Measurements from ENCODE around the gene CNN3. TPM values are rescaled to one million over a fixed set of nuclear protein-coding genes. Genes with fewer than 3 reads are reported as not detected.
"Not testable (repeated sequence)": the region's sequence is repeated elsewhere in the genome, so short reads cannot be mapped to it uniquely, and the experiment has no call there.

The CNN3 gene
- total RNA-seq, 8 experiments from 2014 or later = 48.0 to 479 (median 171) TPM

DNA sequence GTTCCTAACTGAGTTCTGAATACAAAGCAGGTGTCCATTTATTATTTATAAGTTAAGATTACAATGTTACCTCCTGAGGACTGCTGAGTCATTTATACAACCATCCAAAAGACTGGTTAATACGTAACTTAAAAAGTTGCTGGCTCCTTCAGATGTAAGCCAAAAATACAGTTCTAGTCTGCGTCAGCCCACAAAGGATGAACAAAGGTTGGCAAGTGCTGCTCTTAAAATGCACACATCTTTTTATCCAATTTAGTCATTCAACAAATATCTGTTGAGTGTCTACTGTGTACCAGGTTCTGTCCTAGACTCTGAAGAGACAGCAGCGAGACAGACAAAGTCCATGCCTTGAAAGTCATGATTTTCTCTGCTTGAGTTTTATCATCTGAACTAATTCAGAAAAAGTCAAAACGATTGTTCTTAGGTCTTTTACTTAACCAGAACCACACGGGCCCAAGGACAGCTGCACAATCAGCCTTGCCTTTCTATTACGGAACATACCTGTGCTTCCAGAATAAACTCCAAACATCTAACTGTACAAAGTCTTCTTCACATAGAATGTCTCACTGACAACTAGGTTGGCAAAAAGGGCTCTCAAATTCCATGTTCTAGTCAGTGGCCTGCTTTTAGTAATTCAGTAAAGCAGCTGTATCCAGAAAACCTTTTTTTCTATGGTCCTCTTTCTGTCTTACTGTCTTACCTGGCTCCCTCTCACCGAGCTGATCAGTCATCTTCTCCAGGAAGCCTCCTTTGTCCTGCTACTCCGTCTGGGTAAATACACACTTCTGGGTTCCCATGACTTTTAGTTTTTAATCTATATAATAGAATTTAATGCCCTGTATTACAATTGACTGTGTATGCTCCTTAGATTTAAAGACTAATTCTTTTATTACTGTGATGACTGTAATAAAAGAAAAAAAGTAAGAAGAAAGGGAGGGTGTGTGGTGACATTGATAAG lies 15.5 kb upstream of the CNN3 start:
- Histone ChIP-seq H3K27ac (no peak overlapping the region), H3K4me1 (replicated peaks in 1 of 2) (peaks cover 5 to 9% of the 10 kb centered on the region in 2 donors), H3K4me3 (no peak overlapping the region)
- no peak for ATAC-seq (replicated peaks in 6 of 8)
- WGBS, 10 experiments = 67 to 88% (median 71%) methylated on average over 6 to 8 of the region's 8 CpGs; no CpG with 5 or more reads in 1 of the 10 experiments
- in situ Hi-C loops (cut with MboI; ENCODE audit: low pct_unique_long_range_greater_than_20kb in 2 of 9, low sequenced_read_pairs in 9 of 9, unreplicated experiment in 9 of 9) = loop anchor here in 1 of 9 experiments (25.0 kb wide), 1 partner anchor 95 kb away; no protein-coding TSS in a partner anchor

DNA sequence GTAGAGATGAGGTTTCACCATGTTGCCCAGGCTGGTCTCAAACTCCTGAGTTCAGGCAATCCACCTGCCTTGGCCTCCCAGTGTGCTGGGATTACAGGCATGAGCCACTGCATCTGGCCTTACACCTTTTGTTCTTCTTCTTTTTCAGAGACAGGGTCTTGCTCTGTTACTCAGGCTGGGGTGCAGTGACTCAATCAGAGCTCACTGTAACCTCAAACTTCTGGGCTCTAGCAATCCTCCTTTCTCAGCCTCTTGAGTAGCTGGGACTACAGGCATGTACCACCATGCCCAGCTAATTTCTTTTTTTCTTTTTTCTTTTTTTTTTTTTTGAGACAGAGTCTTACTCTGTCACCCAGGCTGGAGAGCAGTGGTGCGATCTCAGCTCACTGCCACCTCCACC lies 14.6 kb upstream of the CNN3 start:
- H3K27ac ChIP-seq; ATAC-seq (replicated peaks in 6 of 8); H3K4me1 ChIP-seq (replicated peaks in 1 of 2); H3K4me3 ChIP-seq: not testable (repeated sequence)
- in situ Hi-C loops (cut with MboI; ENCODE audit: low pct_unique_long_range_greater_than_20kb in 2 of 9, low sequenced_read_pairs in 9 of 9, unreplicated experiment in 9 of 9) = loop anchor here in 1 of 9 experiments (25.0 kb wide), 1 partner anchor 96 kb away; no protein-coding TSS in a partner anchor
- 88 to 100% (median 95%) methylated on average over 1 of the region's 1 CpG; no CpG with 5 or more reads in 4 of the 10 experiments for WGBS, 10 experiments

DNA sequence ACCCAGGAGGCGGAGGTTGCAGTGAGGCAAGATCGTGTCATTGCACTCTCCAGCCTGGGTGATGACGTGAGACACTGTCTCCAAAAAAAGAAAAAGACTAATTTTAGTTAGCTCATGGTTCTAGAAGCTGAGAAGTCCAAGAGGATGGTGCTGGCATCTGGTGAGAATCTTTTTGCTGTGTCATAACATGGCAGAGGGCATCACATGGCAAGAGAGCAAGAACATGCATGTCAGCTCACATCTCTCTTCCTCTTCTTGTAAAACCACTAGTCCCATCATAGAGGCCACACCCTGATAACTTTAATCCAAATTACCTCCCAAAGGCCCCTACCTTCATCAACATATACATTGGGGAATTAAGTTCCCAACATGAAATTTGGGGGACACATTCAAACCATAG lies 13.8 kb upstream of the CNN3 start:
- Histone ChIP-seq H3K27ac (no peak overlapping the region), H3K4me1 (replicated peaks in 1 of 2) (peaks cover 4% of the 10 kb centered on the region in 2 donors), H3K4me3 (no peak overlapping the region)
- WGBS, 10 experiments = 72 to 100% (median 89%) methylated on average over 1 to 3 of the region's 3 CpGs; no CpG with 5 or more reads in 3 of the 10 experiments
- in situ Hi-C loops (cut with MboI; ENCODE audit: low pct_unique_long_range_greater_than_20kb in 2 of 9, low sequenced_read_pairs in 9 of 9, unreplicated experiment in 9 of 9) = loop anchor here in 1 of 9 experiments (25.0 kb wide), 1 partner anchor 97 kb away; no protein-coding TSS in a partner anchor
- ATAC-seq (replicated peaks in 6 of 8) = no peak

DNA sequence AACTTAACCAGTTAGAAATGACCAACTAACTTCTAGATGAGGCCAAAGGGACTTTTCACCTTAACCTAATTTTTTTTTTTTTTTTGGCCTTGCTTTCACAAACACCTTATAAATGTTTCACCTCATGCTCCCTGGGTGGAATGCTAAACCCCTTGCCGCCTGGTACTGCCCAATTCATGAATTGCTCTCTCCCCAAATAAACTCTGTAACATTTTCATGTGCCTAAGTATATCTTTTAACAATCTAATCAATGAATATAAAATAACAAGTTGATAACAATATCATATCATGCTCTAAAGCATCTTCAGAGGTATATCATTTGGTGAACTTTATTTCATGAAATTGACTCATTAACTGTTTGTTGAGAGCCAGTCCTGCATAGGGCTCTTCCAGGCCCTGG lies 10.9 kb upstream of the CNN3 start:
- ATAC-seq (replicated peaks in 6 of 8) = no peak
- in situ Hi-C loops (cut with MboI; ENCODE audit: low pct_unique_long_range_greater_than_20kb in 2 of 9, low sequenced_read_pairs in 9 of 9, unreplicated experiment in 9 of 9) = loop anchor here in 1 of 9 experiments (25.0 kb wide), 1 partner anchor 99 kb away; no protein-coding TSS in a partner anchor
- H3K4me3 ChIP-seq = no peak overlapping the region
- H3K27ac ChIP-seq = no peak overlapping the region
- WGBS, 10 experiments = 80 to 100% (median 100%) methylated on average over 1 of the region's 1 CpG; no CpG with 5 or more reads in 3 of the 10 experiments
- H3K4me1 ChIP-seq (replicated peaks in 1 of 2) = peaks cover 10 to 13% of the 10 kb centered on the region in 2 donors

DNA sequence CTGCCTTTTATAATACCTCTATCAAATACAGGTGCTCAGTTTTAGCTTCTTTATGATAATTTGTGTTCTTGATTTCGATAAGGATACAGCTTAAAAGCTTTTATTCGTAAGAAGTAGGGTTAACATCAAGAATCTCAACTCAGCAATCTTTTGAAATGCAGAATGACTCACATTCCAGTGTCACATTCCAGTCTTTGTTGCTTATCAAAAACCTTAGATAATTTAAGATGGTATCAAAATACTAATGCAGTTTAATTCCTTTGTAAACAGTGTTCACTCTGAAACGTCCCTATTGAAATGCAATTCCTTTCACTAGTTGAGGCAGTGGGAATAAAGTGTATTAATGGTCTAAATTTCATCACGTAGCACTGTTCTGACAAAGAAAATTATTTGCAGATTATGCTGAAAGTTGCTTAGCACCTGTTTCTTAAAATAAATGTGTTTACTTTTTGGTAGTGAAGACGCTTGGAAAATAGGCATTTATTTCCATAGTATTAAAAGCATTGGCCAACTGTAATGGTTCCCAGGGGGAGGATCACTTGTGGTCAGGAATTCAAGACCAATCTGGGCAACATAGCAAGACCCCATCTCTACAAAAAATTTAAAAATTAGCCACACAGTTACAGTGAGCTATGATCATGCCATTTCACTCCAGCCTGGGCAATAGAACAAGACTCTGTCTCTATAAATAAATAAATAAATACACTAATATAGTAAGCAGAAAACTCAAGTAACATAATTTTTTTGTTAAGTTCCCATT lies 10.1 kb upstream of the CNN3 start:
- ATAC-seq (replicated peaks in 6 of 8) = peak in 2 of 8 experiments; percentile 21 to 31
- Histone ChIP-seq H3K4me1 (replicated peaks in 1 of 2) (peaks cover 10 to 13% of the 10 kb centered on the region in 2 donors), H3K27ac (no peak overlapping the region), H3K4me3 (no peak overlapping the region)
- 30 to 100% (median 46%) methylated on average over 1 to 5 of the region's 5 CpGs for WGBS, 10 experiments
- in situ Hi-C loops (cut with MboI; ENCODE audit: low pct_unique_long_range_greater_than_20kb in 2 of 9, low sequenced_read_pairs in 9 of 9, unreplicated experiment in 9 of 9) = loop anchor here in 1 of 9 experiments (25.0 kb wide), 1 partner anchor 100 kb away; no protein-coding TSS in a partner anchor

DNA sequence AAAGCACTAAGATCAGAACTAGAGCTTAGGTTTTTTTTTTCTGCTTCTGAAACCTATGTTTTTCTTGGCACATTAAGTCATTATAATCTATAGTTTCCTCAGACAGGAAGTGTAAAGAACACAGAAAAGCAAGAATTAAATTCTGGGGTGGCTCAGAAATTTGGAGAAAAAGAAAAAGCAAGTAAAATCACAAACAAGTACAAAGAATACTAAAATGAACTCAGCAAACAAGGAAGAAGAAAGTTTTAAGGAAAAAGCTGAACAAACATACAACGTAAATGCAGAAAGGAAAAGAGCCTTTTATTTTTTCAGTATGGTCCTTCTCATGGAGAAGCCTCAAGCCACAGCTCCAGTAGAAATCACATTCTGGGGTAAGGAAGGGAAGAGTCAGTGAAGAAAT lies 8.6 kb upstream of the CNN3 start:
- Histone ChIP-seq H3K27ac (no peak overlapping the region), H3K4me3 (no peak overlapping the region), H3K4me1 (replicated peaks in 1 of 2) (peaks cover 10 to 13% of the 10 kb centered on the region in 2 donors)
- ATAC-seq (replicated peaks in 6 of 8) = no peak
- 75 to 100% (median 89%) methylated on average over 1 of the region's 1 CpG for WGBS, 10 experiments
- in situ Hi-C loops (cut with MboI; ENCODE audit: low pct_unique_long_range_greater_than_20kb in 2 of 9, low sequenced_read_pairs in 9 of 9, unreplicated experiment in 9 of 9) = loop anchor here in 1 of 9 experiments (25.0 kb wide), 1 partner anchor 102 kb away; no protein-coding TSS in a partner anchor

DNA sequence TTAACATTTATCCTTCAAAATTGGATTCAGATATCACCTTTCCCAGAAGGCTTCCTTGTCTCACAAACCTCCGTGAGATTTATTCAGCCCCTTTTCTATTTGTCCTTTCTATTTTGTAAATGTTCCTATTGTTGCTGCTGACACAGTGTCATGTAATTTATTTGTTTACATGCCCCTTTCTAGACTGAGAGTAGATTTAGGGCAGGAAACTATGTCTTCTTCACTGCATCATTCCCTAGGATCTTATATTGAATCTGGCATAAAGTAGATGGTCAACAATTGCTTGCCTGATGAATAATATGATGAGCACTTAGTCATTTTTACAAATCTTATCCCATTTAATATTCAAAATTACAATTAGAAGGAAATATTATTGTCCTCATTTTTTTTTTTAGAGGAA lies 8.1 kb upstream of the CNN3 start:
- H3K27ac ChIP-seq = peak overlapping the region in 1 of 2 donors; percentile 32
- ATAC-seq (replicated peaks in 6 of 8) = peak in 2 of 8 experiments; percentile 33 to 62
- H3K4me1 ChIP-seq (replicated peaks in 1 of 2) = peaks cover 12 to 13% of the 10 kb centered on the region in 2 donors
- in situ Hi-C loops (cut with MboI; ENCODE audit: low pct_unique_long_range_greater_than_20kb in 2 of 9, low sequenced_read_pairs in 9 of 9, unreplicated experiment in 9 of 9) = loop anchor here in 1 of 9 experiments (25.0 kb wide), 1 partner anchor 102 kb away; no protein-coding TSS in a partner anchor
- no peak overlapping the region for H3K4me3 ChIP-seq
- 6 to 100% (median 61%) methylated on average over 1 of the region's 1 CpG; no CpG with 5 or more reads in 2 of the 10 experiments for WGBS, 10 experiments

DNA sequence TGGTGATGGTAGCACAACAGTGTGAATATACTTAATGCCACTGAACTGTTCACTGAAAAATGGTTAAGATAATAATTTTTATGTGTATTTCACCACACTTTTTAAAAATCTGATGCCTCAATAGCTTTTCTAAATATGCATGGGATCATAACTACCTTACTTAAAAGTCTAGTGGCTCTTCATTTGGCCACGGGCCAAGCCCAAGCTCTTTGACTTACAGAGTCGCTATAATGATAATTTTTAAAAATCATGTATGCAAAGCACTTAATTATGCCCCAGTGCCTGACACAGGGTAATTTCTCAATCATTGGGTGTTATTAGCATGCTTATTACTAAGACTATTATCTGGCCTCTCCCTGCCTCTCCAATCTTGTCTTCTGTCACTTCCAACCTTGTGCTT lies 7.6 kb upstream of the CNN3 start:
- ATAC-seq (replicated peaks in 6 of 8) = peak in 2 of 8 experiments; percentile 41 to 60
- H3K4me1 ChIP-seq (replicated peaks in 1 of 2) = peaks cover 15 to 16% of the 10 kb centered on the region in 2 donors
- peak overlapping the region in 1 of 2 donors; percentile 32 for H3K27ac ChIP-seq
- H3K4me3 ChIP-seq = no peak overlapping the region
- 19 to 100% (median 82%) methylated on average over 1 to 2 of the region's 2 CpGs for WGBS, 10 experiments
- in situ Hi-C loops (cut with MboI; ENCODE audit: low pct_unique_long_range_greater_than_20kb in 2 of 9, low sequenced_read_pairs in 9 of 9, unreplicated experiment in 9 of 9) = loop anchor here in 1 of 9 experiments (25.0 kb wide), 1 partner anchor 103 kb away; no protein-coding TSS in a partner anchor

DNA sequence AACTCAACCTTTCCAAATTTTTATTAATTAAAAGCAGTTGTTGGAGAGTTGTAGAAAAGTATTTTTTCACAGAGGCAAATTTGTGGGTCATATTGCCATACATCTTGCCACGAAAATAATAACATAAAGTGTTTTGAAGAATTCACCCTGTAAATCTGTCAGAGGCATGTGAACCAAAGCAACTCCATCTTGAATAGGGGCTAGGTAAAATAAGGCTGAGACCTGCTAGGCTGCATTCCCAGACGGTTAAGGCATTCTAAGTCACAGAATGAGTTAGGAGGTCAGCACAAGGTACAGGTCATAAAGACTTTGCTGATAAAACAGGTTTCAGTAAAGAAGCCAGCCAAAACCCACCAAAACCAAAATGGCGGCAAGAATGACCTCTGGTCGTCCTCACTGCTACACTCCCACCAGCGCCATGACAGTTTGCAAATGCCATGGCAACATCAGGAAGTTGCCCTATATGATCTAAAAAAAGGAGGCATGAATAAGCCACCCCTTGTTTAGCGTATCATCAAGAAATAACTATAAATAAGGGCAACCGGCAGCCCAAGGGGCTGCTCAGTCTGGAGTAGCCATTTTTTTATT lies 4.4 kb upstream of the CNN3 start:
- H3K27ac ChIP-seq = no peak overlapping the region
- in situ Hi-C loops (cut with MboI; ENCODE audit: low pct_unique_long_range_greater_than_20kb in 2 of 9, low sequenced_read_pairs in 9 of 9, unreplicated experiment in 9 of 9) = loop anchor here in 1 of 9 experiments (25.0 kb wide), 1 partner anchor 106 kb away; no protein-coding TSS in a partner anchor

DNA sequence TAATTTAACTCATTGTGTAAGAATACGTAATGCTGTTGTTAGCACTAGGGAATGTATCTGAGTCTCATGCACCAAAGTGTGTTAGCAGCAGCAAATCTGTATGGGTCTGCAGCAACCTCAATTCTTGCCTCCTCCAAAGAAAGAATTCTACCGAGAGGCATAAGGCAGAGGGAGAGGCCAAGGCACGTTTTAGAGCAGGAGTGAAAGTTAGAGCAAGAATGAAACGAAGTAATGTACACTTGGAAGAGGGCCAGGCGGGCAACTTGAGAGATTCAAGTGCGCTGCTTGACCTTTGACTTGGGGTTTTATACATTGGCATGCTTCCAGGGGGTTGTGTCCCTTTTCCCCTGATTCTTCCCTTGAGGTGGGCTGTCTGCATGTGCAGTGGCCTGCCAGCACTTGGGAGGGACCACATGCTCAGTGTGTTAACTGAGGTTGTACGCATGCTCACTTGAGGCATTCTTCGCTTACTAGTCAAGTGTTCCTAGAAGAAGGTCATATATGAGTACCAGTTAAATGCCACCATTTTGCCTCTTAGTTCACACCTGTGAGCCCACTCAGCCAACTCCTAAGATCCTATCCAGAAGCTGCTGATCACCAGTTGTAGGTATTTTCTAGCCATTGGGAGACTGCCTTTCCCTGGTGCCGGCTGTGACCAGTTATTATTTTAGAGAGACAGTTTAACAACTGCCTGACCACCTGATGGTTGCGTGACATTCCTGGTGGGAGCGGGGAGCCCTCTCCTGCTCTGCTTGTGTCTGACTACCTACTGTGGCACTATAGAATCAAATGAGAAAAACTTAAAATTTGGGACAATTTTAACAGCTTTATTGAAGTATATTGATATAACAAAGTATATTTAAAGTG lies 2.7 kb upstream of the CNN3 start:
- Histone ChIP-seq H3K27ac (no peak overlapping the region), H3K4me3 (peak overlapping the region in 1 of 5 donors; percentile 97), H3K4me1 (replicated peaks in 1 of 2) (peaks cover 24 to 26% of the 10 kb centered on the region in 2 donors)
- 53 to 80% (median 77%) methylated on average over 1 to 11 of the region's 11 CpGs; no CpG with 5 or more reads in 1 of the 10 experiments for WGBS, 10 experiments
- in situ Hi-C loops (cut with MboI; ENCODE audit: low pct_unique_long_range_greater_than_20kb in 2 of 9, low sequenced_read_pairs in 9 of 9, unreplicated experiment in 9 of 9) = loop anchor here in 1 of 9 experiments (25.0 kb wide), 1 partner anchor 108 kb away; no protein-coding TSS in a partner anchor
- ATAC-seq (replicated peaks in 6 of 8) = no peak

More for the DNA sequence above, 4.4 kb upstream of the CNN3 start:
- Histone ChIP-seq H3K4me1 (replicated peaks in 1 of 2) (peaks cover 27 to 32% of the 10 kb centered on the region in 2 donors), H3K4me3 (no peak overlapping the region)
- ATAC-seq (replicated peaks in 6 of 8) = no peak
- WGBS, 10 experiments = 87 to 100% (median 93%) methylated on average over 1 to 7 of the region's 7 CpGs; no CpG with 5 or more reads in 2 of the 10 experiments

DNA sequence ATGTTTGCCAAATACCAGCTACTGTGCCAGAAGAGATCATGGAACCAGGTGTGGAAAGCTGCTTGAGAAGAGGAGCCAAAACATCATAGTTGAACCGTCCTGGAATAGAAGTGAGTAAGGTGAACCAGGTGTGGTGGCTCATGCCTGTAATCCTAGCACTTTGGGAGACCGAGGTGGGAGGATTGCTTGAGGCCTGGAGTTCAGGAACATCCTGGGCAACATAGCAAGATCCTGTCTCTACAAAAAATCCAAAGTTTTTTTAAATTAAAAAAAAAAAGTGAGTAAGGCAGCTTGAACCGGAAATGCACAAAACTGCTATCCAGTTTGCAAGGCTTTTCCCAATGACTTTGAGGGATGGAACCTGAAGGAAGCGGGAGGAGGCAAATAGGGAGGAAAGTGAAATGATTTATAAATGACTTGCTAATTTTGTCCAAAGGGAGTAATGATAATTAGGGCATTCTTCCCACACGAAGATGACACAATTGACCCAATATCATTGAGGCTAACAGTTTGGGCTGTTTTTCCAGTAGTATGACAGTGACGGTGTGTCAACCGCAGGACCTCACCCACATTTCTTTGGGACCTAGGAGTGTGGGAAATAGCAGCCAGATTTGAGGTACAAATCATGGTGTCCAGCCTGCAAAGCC lies 1.5 kb upstream of the CNN3 start:
- no peak for ATAC-seq (replicated peaks in 6 of 8)
- H3K4me1 ChIP-seq (replicated peaks in 1 of 2) = peaks cover 31 to 35% of the 10 kb centered on the region in 2 donors
- 36 to 93% (median 69%) methylated on average over 2 to 7 of the region's 7 CpGs; no CpG with 5 or more reads in 1 of the 10 experiments for WGBS, 10 experiments
- H3K4me3 ChIP-seq = peak overlapping the region; percentile 68 to 97 (median 82)
- H3K27ac ChIP-seq = peak overlapping the region in 1 of 2 donors; percentile 84
- in situ Hi-C loops (cut with MboI; ENCODE audit: low pct_unique_long_range_greater_than_20kb in 2 of 9, low sequenced_read_pairs in 9 of 9, unreplicated experiment in 9 of 9) = loop anchor here in 1 of 9 experiments (25.0 kb wide), 1 partner anchor 109 kb away; no protein-coding TSS in a partner anchor
